HepG2 (cell line): ENCODE data around the gene MTRFR. TPM values are rescaled to one million over a fixed set of nuclear protein-coding genes. Genes with fewer than 3 reads are reported as not detected.
A peak's percentile ranks its signal among the peaks of the same experiment; 100 is the strongest.

ENCODE experiments used
- CREBL2 ChIP-seq: sonication (generic); formaldehyde crosslinking; IDR thresholded peaks from 2 replicates; pipeline ENCODE4 v1.8.1; 2023; ENCODE audit warnings: missing genetic modification reagents, mild to moderate bottlenecking, borderline replicate concordance
- DRAP1 ChIP-seq: IDR thresholded peaks from 2 replicates; pipeline ENCODE4 v1.6.1; 2016; ENCODE audit warnings: missing genetic modification reagents, missing compliant biosample characterization
- ELF3 ChIP-seq: IDR thresholded peaks from 2 replicates; pipeline ENCODE4 v1.6.1; 2016; ENCODE audit warnings: missing genetic modification reagents, missing compliant biosample characterization
- ERF ChIP-seq: IDR thresholded peaks from 2 replicates; pipeline ENCODE4 v1.6.1; 2018; ENCODE audit warnings: missing biosample characterization, missing genetic modification reagents
- FOSL1 ChIP-seq: sonication (generic); formaldehyde crosslinking; IDR thresholded peaks from 2 replicates; pipeline ENCODE4 v1.9.0; 2021; ENCODE audit warnings: missing genetic modification reagents, borderline replicate concordance
- FOSL2 ChIP-seq: sonication (generic); formaldehyde crosslinking; IDR thresholded peaks from 2 replicates; pipeline ENCODE4 v1.4.0; 2020; ENCODE audit warnings: missing genetic modification reagents
- GZF1 ChIP-seq: sonication (generic); formaldehyde crosslinking; IDR thresholded peaks from 2 replicates; pipeline ENCODE4 v1.5.1; 2020; ENCODE audit warnings: mild to moderate bottlenecking, missing genetic modification reagents
- KMT2A ChIP-seq: sonication (generic); formaldehyde crosslinking; IDR thresholded peaks from 2 replicates; pipeline ENCODE4 v1.4.0; 2020; ENCODE audit warnings: missing genetic modification reagents
- MAF1 ChIP-seq: sonication (generic); formaldehyde crosslinking; IDR thresholded peaks from 2 replicates; pipeline ENCODE4 v1.5.0; 2020; ENCODE audit warnings: missing genetic modification reagents, borderline replicate concordance
- MAZ ChIP-seq, 2 experiments: sonication (generic) in 1 of 2; formaldehyde crosslinking in 1 of 2; IDR thresholded peaks; 2 replicates each; pipeline versions ENCODE4 v1.5.0 to v1.6.1; 2012 to 2020; ENCODE audit warnings: low read depth in 2 of 2, mild to moderate bottlenecking in 2 of 2, borderline replicate concordance in 1 of 2, improper control_type of control experiment in 1 of 2, low read length in 1 of 2, missing genetic modification reagents in 1 of 2, moderate library complexity in 1 of 2
- MIER3 ChIP-seq: IDR thresholded peaks from 2 replicates; pipeline ENCODE4 v1.6.1; 2016; ENCODE audit warnings: missing compliant biosample characterization, borderline replicate concordance
- MTERF4 ChIP-seq: sonication (generic); formaldehyde crosslinking; IDR thresholded peaks from 2 replicates; pipeline ENCODE4 v1.8.0; 2023; ENCODE audit warnings: mild to moderate bottlenecking, missing genetic modification reagents
- NKX3-1 ChIP-seq: sonication (generic); formaldehyde crosslinking; IDR thresholded peaks from 2 replicates; pipeline ENCODE4 v1.5.0; 2020; ENCODE audit warnings: missing genetic modification reagents
- NONO ChIP-seq, 2 experiments: fragments of 450-650 bp in 1 of 2; sonication (generic) in 1 of 2; formaldehyde crosslinking in 1 of 2; IDR thresholded peaks in 1 of 2; conservative IDR thresholded peaks in 1 of 2; 2 replicates each; pipeline versions ENCODE4 v1.6.1 to v1.8.0; 2017 to 2022; ENCODE audit warnings: mild to moderate bottlenecking in 1 of 2, missing genetic modification reagents in 1 of 2, moderate library complexity in 1 of 2
- NR2F6 ChIP-seq, 2 experiments: IDR thresholded peaks; 2 replicates each; pipeline ENCODE4 v1.6.1; 2016; ENCODE audit warnings: antibody characterized with exemption in 1 of 2, mild to moderate bottlenecking in 1 of 2
- PLSCR1 ChIP-seq: sonication (generic); formaldehyde crosslinking; IDR thresholded peaks from 2 replicates; pipeline ENCODE4 v1.5.0; 2020; ENCODE audit warnings: missing genetic modification reagents, mild to moderate bottlenecking, borderline replicate concordance
- RAD51 ChIP-seq: fragments of 450-650 bp; IDR thresholded peaks from 2 replicates; pipeline ENCODE4 v1.6.1; 2016; ENCODE audit warnings: borderline replicate concordance
- SATB2 ChIP-seq: sonication (generic); formaldehyde crosslinking; IDR thresholded peaks from 2 replicates; pipeline ENCODE4 v1.5.0; 2020; ENCODE audit warnings: missing genetic modification reagents
- SNAPC5 ChIP-seq: sonication (generic); formaldehyde crosslinking; IDR thresholded peaks from 2 replicates; pipeline ENCODE4 v1.8.1; 2023; ENCODE audit warnings: mild to moderate bottlenecking, missing genetic modification reagents, borderline replicate concordance
- TFDP1 ChIP-seq: IDR thresholded peaks from 2 replicates; pipeline ENCODE4 v1.6.1; 2016; ENCODE audit warnings: missing compliant biosample characterization, missing genetic modification reagents, borderline replicate concordance
- ZMYM3 ChIP-seq: sonication (generic); formaldehyde crosslinking; IDR thresholded peaks from 2 replicates; pipeline ENCODE4 v1.5.1; 2020; ENCODE audit warnings: mild to moderate bottlenecking, missing genetic modification reagents
- ZNF224 ChIP-seq: sonication (generic); formaldehyde crosslinking; IDR thresholded peaks from 2 replicates; pipeline ENCODE4 v1.5.0; 2020; ENCODE audit warnings: mild to moderate bottlenecking, missing genetic modification reagents
- ZNF33A ChIP-seq: sonication (generic); formaldehyde crosslinking; IDR thresholded peaks from 2 replicates; pipeline ENCODE4 v1.5.1; 2020; ENCODE audit warnings: missing genetic modification reagents, mild to moderate bottlenecking, moderate library complexity, borderline replicate concordance
- ZNF350 ChIP-seq: sonication (generic); formaldehyde crosslinking; IDR thresholded peaks from 2 replicates; pipeline ENCODE4 v1.4.0; 2020; ENCODE audit warnings: mild to moderate bottlenecking, low read depth, missing genetic modification reagents, borderline replicate concordance
- ZNF431 ChIP-seq: sonication (generic); formaldehyde crosslinking; IDR thresholded peaks from 2 replicates; pipeline ENCODE4 v1.9.0; 2022; ENCODE audit warnings: missing genetic modification reagents, low read depth, mild to moderate bottlenecking, borderline replicate concordance
- ZNF558 ChIP-seq: sonication (generic); formaldehyde crosslinking; IDR thresholded peaks from 2 replicates; pipeline ENCODE4 v1.9.0; 2022; ENCODE audit warnings: mild to moderate bottlenecking, missing genetic modification reagents, borderline replicate concordance
- polyA plus RNA-seq, 8 experiments: library from polyadenylated mRNA; depleted of rRNA in 3 of 8; stranded (reverse) in 7 of 8; unstranded in 1 of 8; fragments of >200 nt; fragmentation: Illumina TruSeq in 4 of 8; extraction: Trizol in 4 of 8; gene quantifications; 2 replicates each; pipeline versions ENCODE4 v1.2.1 to v1.2.3, GENCODE V29; 2011 to 2016; ENCODE audit warnings: low read depth in 4 of 8, missing spikeins in 1 of 8, mixed read lengths in 1 of 8; ENCODE audit not compliant: insufficient read depth in 1 of 8
- total RNA-seq, 5 experiments: library from RNA; depleted of rRNA; stranded (reverse); fragments of >200 nt; fragmentation: Illumina TruSeq; extraction: Trizol; gene quantifications; 2 replicates each; pipeline ENCODE4 v1.2.3, GENCODE V29; 2016; ENCODE audit warnings: low read depth in 1 of 5

Gene MTRFR
- total and polyA plus RNA-seq, 2 of the 13 experiments (the other 11 are each of a cell fraction or from before 2014, with no cell fraction given) = 7.1 to 9.9 TPM

- TF ChIP-seq MTERF4 (CRISPR knock-in tag) (no peak), KMT2A (CRISPR knock-in tag) (no peak), FOSL2 (CRISPR knock-in tag) (peak; percentile 20; the same call in 1 of the 2 replicates), CREBL2 (CRISPR knock-in tag) (no peak), NONO (IDR thresholded peaks at IDR 0.05) (no peak), NONO (CRISPR knock-in tag; conservative IDR thresholded peaks at IDR 0.05) (peak; percentile 34; the same call in 1 of the 2 replicates), TFDP1 (CRISPR knock-in tag) (no peak), PLSCR1 (CRISPR knock-in tag) (no peak), ZNF224 (0 out of 2 replicates have a peak, but pooled peaks have one; percentile 27), ZNF33A (CRISPR knock-in tag) (no peak), ELF3 (CRISPR knock-in tag) (no peak), MIER3 (CRISPR knock-in tag) (no peak), FOSL1 (CRISPR knock-in tag) (no peak), SATB2 (CRISPR knock-in tag) (no peak), ERF (CRISPR knock-in tag) (0 out of 2 replicates have a peak, but pooled peaks have one; percentile 25), MAF1 (no peak), NKX3-1 (CRISPR knock-in tag) (0 out of 2 replicates have a peak, but pooled peaks have one; percentile 8), MAZ (IDR thresholded peaks at IDR 0.05; ENCODE audit: borderline replicate concordance, low read depth, low read length) (no peak), MAZ (CRISPR knock-in tag; IDR thresholded peaks at IDR 0.05; ENCODE audit: low read depth) (no peak), ZNF350 (CRISPR knock-in tag) (peak; percentile 65; the same call in 1 of the 2 replicates), GZF1 (CRISPR knock-in tag) (no peak), SNAPC5 (CRISPR knock-in tag) (no peak), ZNF431 (CRISPR knock-in tag) (no peak; the same call in 1 of the 2 replicates), ZMYM3 (peak; percentile 95), DRAP1 (CRISPR knock-in tag) (peak; percentile 28; the same call in 1 of the 2 replicates), NR2F6 (IDR thresholded peaks at IDR 0.05) (peak; percentile 43; the same call in 1 of the 2 replicates), NR2F6 (CRISPR knock-in tag; IDR thresholded peaks at IDR 0.05) (no peak; the same call in 1 of the 2 replicates), RAD51 (no peak), ZNF558 (CRISPR knock-in tag) (no peak)
Observed at GRCh38 chr12:123293178-123293760, 60.0 kb downstream of the MTRFR start (continued).
